GM18526 (cell line): ENCODE measurements around the gene ACOXL.

Source experiments
- POLR2A ChIP-seq: IDR thresholded peaks from 3 replicates; pipeline ENCODE4 v1.6.1; 2011; ENCODE audit not compliant: insufficient read length; ENCODE audit errors: extremely low read depth

The ACOXL gene

DNA sequence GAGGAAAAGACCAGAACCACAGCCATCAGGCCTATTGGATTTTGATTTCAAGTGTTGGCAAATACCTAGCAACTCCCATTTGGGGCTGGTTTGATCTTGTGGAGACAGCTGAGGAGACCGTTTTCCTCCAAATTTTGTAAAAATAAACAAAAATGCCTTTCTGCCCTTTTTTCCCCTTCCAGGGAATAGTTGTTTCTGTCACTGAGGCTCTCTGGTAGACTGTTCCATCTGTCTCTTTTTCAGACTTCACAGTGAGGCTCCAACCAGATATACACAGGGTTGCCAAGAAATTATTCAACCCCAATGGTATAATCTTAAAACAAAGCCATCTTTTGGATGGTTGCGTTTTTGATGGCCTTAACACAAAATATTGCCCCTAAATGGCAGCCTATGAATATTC is 115.7 kb downstream of the ACOXL start:
- TF ChIP-seq POLR2A: no peak

DNA sequence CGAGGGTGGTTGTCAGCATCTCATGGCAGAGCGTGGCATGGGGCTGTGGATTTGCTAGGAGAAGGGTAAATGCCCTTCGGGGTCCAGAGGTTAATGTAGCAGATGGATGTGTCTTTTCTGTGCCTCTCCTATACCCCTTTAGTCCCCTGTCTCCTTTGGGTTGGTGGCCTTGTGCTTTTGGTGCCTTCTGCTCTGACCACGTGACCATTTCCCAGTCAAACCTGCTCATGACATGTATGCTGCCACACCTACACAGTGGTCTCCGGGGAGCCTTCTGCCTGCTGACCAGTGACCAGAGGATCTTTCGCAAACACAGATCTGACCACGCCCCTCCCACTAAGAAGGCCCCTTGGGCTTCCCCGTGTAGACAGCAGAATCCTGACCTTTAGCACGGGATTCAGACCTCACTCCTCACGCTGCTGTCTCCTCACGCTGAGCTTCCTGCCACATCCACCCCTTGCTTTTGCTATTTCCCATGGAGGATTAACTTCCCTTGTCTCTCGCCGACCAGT is 116.2 kb downstream of the ACOXL start:
- no peak for TF ChIP-seq POLR2A

DNA sequence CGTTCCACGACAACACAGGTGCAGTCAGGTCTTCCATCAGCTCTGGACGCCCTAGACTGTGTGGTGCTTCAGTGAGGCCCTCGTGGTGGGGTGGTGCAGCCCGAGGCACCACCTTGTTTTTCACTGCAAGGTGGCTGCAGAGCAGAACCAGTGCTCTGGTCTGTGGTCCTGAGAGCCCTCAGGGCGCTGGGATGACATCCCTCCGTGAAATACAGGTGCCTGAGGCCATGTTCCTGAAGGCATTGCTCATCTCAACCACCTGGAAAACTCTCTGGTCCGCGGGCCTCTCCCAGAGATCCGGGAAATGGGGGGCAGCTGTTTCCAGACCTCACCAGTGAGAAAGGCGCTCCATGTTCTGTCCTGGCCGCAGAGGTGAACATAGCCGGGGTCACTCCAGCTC is 119.2 kb downstream of the ACOXL start:
- no peak for TF ChIP-seq POLR2A

DNA sequence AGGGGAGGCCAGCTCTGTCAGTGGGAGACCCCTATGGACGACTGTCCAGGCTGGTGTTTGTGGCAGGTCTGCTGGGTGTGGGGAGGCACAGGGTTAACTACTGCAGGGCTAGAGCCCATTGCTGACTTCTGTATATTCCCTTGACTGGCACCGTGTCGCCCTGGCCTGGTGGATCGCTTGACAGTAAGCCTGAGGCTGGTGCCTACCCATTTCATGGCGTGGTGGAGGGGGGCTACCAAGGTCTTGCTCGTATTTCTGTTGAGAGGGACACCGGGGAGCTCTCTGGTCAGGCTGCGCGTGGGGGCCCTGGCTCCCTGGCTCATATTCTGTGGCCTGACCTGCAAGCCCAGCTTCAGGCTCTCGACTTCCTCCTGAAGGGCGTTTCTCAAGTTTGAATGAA is 119.7 kb downstream of the ACOXL start:
- TF ChIP-seq POLR2A: no peak

DNA sequence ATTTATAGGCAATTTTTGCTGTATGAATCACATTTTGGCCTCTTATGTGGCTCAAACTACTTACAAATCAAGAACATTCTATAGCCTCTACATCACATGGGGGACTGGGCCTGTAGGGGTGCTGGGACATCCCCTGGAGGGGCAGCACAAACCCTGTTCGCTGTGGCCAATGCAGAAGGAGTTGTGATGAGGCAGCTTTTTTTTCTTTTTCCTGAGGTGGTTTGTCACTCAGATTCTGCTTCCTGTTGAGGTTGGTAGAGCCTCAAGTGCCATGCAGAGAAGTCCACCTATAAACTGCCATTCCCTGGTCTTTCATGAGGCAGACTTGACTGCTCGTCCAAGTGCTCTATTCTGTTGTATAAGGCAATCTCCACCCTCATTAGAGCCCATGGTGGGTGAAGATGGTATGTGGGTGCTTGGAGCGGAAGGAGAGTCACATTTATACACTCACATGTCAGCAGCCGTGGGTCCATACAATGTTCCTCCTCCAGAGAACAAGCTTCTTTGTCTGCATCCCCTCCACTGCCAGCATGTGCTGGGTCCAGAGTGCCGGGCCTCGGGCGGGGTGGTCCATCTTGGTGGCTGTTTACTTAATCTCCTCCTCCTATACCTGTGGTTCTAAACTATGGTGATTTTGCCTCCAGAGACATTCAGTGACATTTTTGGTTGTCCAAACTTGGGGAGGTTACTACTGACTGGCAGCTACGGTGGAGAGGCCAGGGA is 120.3 kb downstream of the ACOXL start:
- TF ChIP-seq POLR2A: no peak

DNA sequence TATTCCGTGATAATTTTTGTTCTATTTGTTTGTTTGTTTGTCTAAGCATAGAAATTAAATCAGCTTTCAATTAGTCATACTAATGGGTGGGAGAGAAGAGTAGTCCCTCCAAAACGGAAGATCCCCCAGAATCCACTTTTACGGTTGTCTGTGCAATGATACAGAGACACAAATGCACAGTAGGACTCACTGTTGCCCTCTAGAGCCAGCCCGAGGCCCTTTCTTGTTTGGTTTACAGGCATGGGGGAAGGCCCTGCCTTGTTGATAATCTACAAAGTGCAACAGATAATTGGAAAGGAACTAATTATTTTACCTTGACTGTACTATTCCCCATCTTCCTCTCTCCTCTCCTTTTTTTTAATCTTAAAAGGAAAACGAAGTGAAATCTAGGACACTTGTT is 121.1 kb downstream of the ACOXL start:
- TF ChIP-seq POLR2A: no peak

DNA sequence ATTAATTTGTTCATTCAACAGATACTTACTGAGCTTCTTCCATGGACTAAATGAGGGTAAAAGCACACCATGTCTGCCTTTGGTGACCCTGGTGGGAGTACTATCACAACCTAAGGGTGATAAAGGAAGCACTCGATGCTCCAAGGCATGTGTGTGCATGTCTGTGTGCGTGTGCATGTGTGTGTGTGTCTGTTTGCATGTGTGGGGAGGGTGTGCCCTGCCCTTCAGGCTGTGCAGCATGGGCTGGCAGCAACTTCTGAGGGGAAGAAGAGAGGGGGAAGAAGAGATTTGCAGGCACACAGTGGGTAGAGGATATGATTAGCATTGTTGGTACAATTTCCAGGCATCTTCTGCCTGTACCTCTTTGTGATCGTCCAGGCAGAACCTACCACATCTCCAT is 121.6 kb downstream of the ACOXL start:
- TF ChIP-seq POLR2A: no peak

DNA sequence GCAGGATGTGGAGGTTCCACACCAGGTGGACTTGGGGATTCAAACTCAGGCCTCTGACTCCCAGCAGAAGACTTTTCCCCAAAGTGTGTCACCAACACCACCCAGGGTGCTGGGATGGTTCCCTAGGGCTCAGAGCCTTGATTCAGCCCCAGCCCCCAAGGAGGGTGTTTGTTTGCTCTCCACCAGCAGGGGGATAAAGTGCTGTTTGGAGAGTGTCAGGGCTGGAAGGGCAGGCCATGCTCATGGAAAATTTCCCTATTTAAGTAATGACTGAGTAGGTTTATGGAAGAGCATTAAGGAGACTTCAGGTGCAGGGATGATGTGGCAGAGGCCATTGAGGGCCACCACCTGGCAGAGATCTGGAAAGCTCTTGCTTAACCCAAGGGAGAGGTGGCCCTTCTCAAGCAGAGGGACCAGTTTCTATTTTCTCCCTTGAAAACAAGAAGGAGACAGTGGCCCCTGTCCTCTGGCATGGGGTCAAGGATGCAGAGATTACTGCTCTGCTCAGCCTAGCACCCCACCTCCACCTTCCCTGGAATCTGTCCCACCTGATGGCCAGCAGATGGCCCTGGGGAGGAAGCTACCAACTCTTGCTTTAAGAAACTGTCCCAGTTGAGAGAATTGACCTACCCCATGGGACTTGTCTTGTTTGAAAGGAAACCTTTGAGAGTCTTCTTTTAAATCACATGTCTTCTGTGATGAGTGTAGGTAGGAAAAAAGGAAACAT is 122.1 kb downstream of the ACOXL start:
- no peak for TF ChIP-seq POLR2A

DNA sequence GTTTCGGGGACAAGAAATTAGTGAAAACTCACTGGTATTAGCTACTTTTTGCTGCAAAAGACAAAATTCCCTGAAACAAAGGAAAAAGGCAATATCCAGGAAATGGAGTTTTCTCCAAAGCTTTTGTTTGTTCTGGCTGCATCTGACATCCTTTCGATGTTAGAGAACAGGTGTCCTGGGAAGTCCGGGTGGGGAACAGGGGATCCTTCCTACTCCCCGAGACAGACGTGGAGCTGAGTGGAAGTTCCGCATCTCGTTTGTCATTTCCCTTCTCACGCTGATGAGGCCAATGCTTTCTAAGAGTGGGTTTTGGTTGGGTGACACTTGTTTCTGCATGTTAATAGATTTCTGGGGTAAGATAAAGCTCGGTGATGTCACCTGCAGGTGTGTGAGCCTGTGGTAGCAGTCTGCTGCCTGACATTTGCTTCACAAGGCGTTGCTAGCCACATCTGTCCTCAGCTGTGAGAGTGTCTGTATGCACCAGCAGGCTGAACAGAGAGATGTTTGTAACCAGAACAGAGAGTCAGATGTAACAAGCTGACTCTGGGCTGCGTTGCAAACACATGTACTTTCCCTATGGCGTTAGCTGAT is 125.9 kb downstream of the ACOXL start:
- no peak for TF ChIP-seq POLR2A

DNA sequence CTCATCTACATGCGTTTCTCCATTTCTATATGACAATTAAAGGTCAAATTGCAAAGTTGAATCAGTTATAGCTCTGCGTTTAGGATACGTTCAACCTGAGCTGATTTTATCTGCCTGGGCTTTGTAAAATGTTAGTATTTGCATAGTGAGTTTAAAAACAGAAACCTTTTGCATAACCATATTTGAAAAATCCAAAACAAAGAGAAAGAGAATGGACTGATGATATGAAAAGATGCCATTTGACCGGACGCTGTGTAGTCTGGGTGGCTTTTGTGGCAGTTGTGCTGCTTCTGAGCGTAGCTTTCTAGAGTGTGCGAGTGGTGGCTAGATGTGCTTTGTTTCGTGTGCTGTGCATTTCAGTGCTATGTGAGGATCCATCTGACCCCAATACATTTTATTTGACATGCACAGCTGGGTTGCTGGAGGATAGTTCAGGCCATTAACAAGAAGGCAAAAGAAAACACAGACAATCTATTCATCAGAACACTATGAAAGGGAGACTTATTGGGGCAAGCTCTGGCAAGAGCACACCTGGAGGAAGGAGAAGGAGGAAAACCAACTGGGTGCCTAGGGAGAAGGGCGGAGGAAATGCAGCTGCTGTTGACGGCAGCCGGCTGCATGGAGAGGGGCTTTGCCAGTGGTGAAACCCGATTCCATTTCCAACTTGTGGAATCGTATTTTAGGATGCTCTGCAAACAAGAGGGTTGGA is 126.8 kb downstream of the ACOXL start:
- TF ChIP-seq POLR2A: no peak

DNA sequence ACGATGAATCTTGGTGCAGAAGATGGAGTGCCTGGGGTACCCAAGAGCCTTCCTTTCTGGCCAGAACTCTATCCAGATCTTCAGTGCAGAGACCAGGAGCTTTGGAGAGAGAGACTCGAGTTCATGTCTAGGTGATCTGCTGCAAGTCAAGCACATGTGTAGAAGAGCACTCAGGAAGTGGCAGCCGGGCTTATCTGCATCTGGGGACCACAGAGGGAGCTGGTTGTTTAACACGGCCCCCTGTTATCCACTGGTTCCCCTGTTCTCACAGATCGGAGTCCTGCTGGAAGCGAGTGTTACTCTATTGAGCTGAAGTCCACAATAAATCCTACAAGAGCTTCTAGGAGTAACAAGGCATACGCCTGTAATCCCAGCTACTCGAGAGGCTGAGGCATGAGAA is 128.3 kb downstream of the ACOXL start:
- no peak for TF ChIP-seq POLR2A

DNA sequence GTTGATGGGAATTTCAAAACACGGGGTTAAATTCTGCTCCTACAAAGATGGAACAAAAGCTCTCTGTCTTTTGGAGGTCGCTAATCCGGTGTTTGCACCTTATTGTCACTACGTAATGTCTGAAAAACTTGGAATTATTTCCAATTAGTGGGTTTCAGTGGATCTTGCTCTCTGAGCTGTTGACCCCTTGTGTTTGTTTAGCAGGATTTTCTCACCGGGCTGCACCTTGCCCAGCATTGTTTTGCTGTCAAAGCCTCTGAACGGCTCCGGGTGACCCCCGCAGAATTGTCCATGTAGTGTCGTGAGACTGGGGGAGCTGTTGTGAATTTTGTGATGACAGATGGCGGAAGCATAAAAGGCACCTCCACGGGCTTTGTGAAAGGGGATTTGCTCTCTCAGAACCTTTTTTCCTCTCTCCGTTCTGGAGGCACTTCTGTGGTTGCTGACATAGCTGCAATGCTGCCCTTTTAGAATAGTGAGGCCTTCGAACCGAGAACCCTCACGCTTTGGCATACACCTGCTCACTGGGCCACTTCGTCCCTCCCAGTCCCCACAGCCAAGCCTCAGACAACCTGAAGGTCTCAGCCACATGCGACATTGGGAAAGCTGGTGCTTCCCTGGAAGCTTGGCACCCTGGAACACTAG is 129.4 kb downstream of the ACOXL start:
- TF ChIP-seq POLR2A: no peak

DNA sequence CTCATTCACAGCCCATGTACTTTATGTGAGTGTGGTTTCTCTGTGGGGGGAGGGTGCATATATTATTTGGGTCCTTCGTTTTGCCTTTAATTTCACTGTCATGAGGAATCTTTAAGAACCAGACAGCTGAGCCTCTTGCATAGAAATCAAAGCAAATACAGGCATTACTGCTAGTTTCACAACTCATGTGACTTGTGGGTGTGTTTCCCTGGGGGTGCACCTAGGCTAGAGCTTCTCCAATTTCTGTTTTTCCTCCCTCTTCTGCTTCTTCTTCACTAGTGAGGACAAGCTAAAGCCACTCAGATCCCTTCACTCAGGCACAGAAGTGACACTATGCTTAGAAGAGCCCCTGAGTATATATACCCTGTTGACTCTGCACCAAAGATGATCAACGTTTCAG is 131.4 kb downstream of the ACOXL start:
- TF ChIP-seq POLR2A: no peak

DNA sequence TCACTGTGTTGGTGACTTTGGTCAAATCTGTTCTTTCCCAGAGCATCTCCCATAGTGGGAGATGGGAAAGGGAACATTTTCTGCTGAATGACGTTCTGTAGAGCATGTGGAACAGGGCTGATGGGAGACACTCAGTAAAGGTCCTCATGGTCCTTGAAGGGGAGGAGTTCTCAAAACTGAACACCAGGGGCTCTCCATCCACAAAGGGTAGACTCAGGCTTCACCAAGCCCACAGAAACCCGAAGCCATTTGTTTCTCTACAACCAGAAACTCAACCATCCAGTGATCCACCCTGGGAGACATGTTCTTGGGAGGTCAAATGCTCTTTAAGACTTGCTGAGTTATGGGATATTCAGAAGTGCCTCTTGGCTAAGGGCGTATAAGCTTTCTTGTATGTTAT is 131.8 kb downstream of the ACOXL start:
- TF ChIP-seq POLR2A: no peak

DNA sequence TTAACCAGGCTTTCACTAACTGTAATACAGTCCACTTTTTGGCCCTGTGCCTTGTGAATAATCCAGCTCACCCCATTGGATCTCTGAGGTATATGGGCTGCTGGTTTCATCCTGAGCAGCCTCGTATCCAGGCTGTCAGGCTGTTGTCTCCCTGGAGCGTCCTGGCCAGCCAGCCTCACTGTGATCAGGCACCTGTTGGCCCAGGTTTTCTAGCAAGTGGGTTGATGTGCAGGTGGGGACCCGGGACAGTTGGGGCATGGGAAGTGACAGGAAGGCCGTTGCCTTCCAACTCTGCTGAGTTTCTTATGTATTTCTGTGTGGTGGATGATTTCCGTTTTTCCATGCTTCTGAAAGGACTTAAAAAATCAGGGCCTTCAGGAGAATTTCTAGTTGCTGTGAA is 132.4 kb downstream of the ACOXL start:
- TF ChIP-seq POLR2A: no peak

DNA sequence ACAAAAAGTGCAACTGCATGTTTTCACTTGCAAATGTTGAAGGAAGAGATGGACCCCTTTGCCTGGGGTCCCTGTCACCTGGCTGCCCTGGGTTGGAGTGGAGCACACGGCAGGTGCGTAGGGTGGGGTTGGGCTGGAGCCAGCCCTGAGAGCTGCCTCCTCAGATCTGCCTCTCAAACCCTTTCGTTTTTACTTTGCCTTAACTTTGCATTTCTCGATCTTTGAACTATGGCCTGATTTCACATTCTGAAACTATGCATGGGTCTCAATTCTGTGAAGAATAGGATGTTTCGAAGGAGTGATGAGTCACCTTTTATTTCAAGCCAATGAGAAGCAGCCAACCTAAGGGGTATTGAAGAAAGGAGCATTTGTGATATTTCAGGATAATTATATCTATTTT is 132.8 kb downstream of the ACOXL start:
- no peak for TF ChIP-seq POLR2A

DNA sequence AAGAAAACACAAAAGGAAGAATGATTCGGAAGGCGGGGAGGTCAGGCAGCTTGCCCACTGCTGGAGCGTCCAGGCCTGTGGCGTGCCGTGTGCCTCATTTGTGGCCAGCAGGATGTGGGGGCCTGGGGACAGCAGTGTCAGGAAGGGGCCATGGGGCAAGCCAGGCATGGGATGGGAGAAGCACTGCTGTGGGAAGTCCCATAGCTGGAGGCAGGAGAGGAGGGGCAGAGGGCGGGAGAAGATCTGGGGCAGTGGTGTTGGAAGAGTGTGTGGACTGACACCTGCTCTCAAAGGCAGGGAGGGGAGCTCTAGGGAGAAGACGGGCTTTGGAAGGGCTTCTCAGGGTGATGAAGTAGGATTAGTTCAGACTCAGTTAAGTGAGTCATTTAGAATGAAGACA is 133.7 kb downstream of the ACOXL start:
- TF ChIP-seq POLR2A: no peak
